ENCODE data around the gene CALR.
A peak's percentile ranks its signal among the peaks of the same experiment; 100 is the strongest.

Gene CALR

GRCh38 chr19:12944104-12944674 is 5.8 kb downstream of the CALR start:
- Histone ChIP-seq H3K4me1 (ENCODE audit: control insufficient read depth in 1 of 2, insufficient read depth in 1 of 2, low read depth in 1 of 2, low read length in 1 of 2) (peaks cover 30 to 38% of the 10 kb centered on the region in 2 experiments), H3K27me3 (no peaks in the 10 kb centered on the region), H3K9me3 (no peaks in the 10 kb centered on the region), H3K27ac (peak overlapping the region; percentile 81), H3K36me3 (peaks cover 39% of the 10 kb centered on the region), H3K4me3 (ENCODE audit: low read depth in 1 of 2, low read length in 1 of 2) (no peak overlapping the region)
- no peak for TF ChIP-seq CTCF (IDR thresholded peaks at IDR 0.05)

GRCh38 chr19:12945479-12946091 is 7.2 kb downstream of the CALR start, which contains the start of gene RAD23A:
Gene RAD23A, plus strand, starts transcription at chr19:12945862. Its CDS starts 87 bp downstream, at chr19:12945949.
- H3K27ac ChIP-seq: peak within 1 kb of the TSS; percentile 81
- peaks cover 41% of the 10 kb centered on the region for H3K36me3 ChIP-seq
- peak; percentile 33 for TF ChIP-seq CTCF (IDR thresholded peaks at IDR 0.05)
- H3K4me1 ChIP-seq (ENCODE audit: control insufficient read depth in 1 of 2, insufficient read depth in 1 of 2, low read depth in 1 of 2, low read length in 1 of 2): peaks cover 22 to 24% of the 10 kb centered on the region in 2 experiments
- H3K4me3 ChIP-seq (ENCODE audit: low read depth in 1 of 2, low read length in 1 of 2): peak within 1 kb of the TSS; percentile 68 to 95
- H3K27me3 ChIP-seq: no peaks in the 10 kb centered on the region
- no peaks in the 10 kb centered on the region for H3K9me3 ChIP-seq

- Histone ChIP-seq H3K9me3 (no peaks in the 10 kb centered on the region), H3K27me3 (no peaks in the 10 kb centered on the region), H3K27ac (peak overlapping the region; percentile 81), H3K36me3 (peaks cover 35% of the 10 kb centered on the region), H3K4me3 (ENCODE audit: low read depth in 1 of 2, low read length in 1 of 2) (peak overlapping the region; percentile 68 to 95), H3K4me1 (ENCODE audit: control insufficient read depth in 1 of 2, insufficient read depth in 1 of 2, low read depth in 1 of 2, low read length in 1 of 2) (peaks cover 19 to 20% of the 10 kb centered on the region in 2 experiments)
- no peak for TF ChIP-seq CTCF (IDR thresholded peaks at IDR 0.05)
Observed at GRCh38 chr19:12946092-12946721, 7.8 kb downstream of the CALR start.

- Histone ChIP-seq H3K9me3 (no peaks in the 10 kb centered on the region), H3K4me1 (ENCODE audit: control insufficient read depth in 1 of 2, insufficient read depth in 1 of 2, low read depth in 1 of 2, low read length in 1 of 2) (peaks cover 19 to 20% of the 10 kb centered on the region in 2 experiments), H3K27ac (peak overlapping the region; percentile 81)
Observed at GRCh38 chr19:12946731-12947496, 8.5 kb downstream of the CALR start.

More at GRCh38 chr19:12946731-12947496, 8.5 kb downstream of the CALR start:
- Histone ChIP-seq H3K36me3 (peaks cover 30% of the 10 kb centered on the region), H3K27me3 (no peaks in the 10 kb centered on the region), H3K4me3 (ENCODE audit: low read depth in 1 of 2, low read length in 1 of 2) (peak overlapping the region; percentile 68 to 95)
- no peak for TF ChIP-seq CTCF (IDR thresholded peaks at IDR 0.05)

All from neutrophil (primary cell).